ENCODE measurements around the gene SKOR1. TPM values are rescaled to one million over a fixed set of nuclear protein-coding genes. Genes with fewer than 3 reads are reported as not detected.

Gene SKOR1
- total and polyA plus RNA-seq, 2 of the 4 experiments (the other 2 are of a cell fraction): 0.03 TPM; not detected in 1

DNA sequence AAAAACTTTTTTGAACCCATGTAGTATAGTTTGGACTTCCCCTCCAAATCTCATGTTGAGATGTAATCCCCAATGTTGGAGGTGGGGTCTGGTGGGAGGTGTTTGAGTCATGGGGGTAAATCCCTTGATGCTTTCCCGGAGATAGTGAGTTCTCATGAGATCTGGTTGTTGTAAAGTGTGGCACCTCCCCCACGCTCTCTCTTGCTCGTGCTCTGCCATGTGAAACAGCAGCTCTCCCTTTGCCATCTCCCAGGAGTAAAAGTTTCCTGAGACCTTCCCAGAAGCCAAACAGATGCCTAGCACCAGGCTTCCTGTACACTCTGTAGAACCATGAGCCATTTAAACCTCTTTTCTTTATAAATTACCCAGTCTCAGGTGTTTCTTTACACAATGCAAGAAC, 30.5 kb downstream of the SKOR1 start:
- no CpG with 5 or more reads among the region's 3 CpGs for WGBS, 2 experiments (ENCODE audit: extremely low coverage in 2 of 2, insufficient read length in 1 of 2)
- dilution Hi-C loops (cut with HindIII; ENCODE audit: low sequenced_read_pairs, unreplicated experiment) (no loop called here), intact Hi-C loops (cut with micrococcal nuclease) (no loop called here), in situ Hi-C loops (cut with MboI; ENCODE audit: low sequenced_read_pairs) (no loop called here)
- no peak overlapping the region for H2BK20ac ChIP-seq (ENCODE audit: low read depth, low read length)
- H3K23ac ChIP-seq (ENCODE audit: low read depth, low read length): no peak overlapping the region
- H2BK5ac ChIP-seq (ENCODE audit: low read depth, low read length, poor library complexity, severe bottlenecking): no peak overlapping the region
- H4K20me1 ChIP-seq (ENCODE audit: insufficient read depth, low read length): no peaks in the 10 kb centered on the region
- no TSS peak for BruUV-seq (replicated peaks)
- H3K4me2 ChIP-seq (ENCODE audit: low read depth, low read length): no peak overlapping the region
- no peaks in the 10 kb centered on the region for H3K79me1 ChIP-seq (ENCODE audit: low read depth in 1 of 2, low read length in 2 of 2)
- no peak overlapping the region for H2AK5ac ChIP-seq (ENCODE audit: low read depth, low read length)
- no peak overlapping the region for H4K91ac ChIP-seq (ENCODE audit: insufficient read depth, low read depth, low read length)
- no peak overlapping the region for H3K56ac ChIP-seq (ENCODE audit: extremely low read depth, insufficient read depth, low read length)
- TF ChIP-seq RCOR1 (IDR thresholded peaks at IDR 0.05; ENCODE audit: insufficient replicate concordance, low read length) (no peak), NFE2L2 (IDR thresholded peaks at IDR 0.05; ENCODE audit: low read depth, low read length) (no peak), CTCF (conservative IDR thresholded peaks at IDR 0.05; ENCODE audit: low read depth, low read length) (no peak), RAD21 (IDR thresholded peaks at IDR 0.05; ENCODE audit: low read length) (no peak), FOS (IDR thresholded peaks at IDR 0.05; ENCODE audit: low read depth, low read length) (no peak), MXI1 (IDR thresholded peaks at IDR 0.05; ENCODE audit: borderline replicate concordance, low read depth, low read length) (no peak), SMC3 (IDR thresholded peaks at IDR 0.05; ENCODE audit: low read depth, low read length) (no peak), POLR2A (IDR thresholded peaks at IDR 0.05; ENCODE audit: low read depth, low read length) (no peak), MAFK (IDR thresholded peaks at IDR 0.05; ENCODE audit: low read depth, low read length) (no peak), BHLHE40 (IDR thresholded peaks at IDR 0.05; ENCODE audit: low read depth, low read length) (no peak)
- H3K9ac ChIP-seq (ENCODE audit: low read depth, low read length): no peak overlapping the region
- H4K8ac ChIP-seq (ENCODE audit: low read depth in 2 of 2, low read length in 2 of 2): no peak overlapping the region
- no peak overlapping the region for H2BK15ac ChIP-seq (ENCODE audit: low read depth, low read length)
- H3K9me3 ChIP-seq (ENCODE audit: control insufficient read depth, insufficient read depth, low read length): no peaks in the 10 kb centered on the region
- H2AK9ac ChIP-seq (replicated peaks; ENCODE audit: low read depth, low read length, poor library complexity): no peak overlapping the region
- no peak overlapping the region for H3K18ac ChIP-seq (ENCODE audit: low read depth, low read length)
- no peaks in the 10 kb centered on the region for H3K9me1 ChIP-seq (ENCODE audit: insufficient read depth, low read length)
- H3K36me3 ChIP-seq (ENCODE audit: control insufficient read depth, insufficient read depth, low read length): no peaks in the 10 kb centered on the region
- H2BK120ac ChIP-seq (ENCODE audit: low read depth, low read length): no peak overlapping the region
- ATAC-seq (ENCODE audit: low read depth) (no peak), DNase-seq (no peak)
- H2AFZ ChIP-seq (replicated peaks; ENCODE audit: low read length, poor library complexity): no peak overlapping the region
- POLR2A ChIA-PET (ENCODE audit: unreplicated experiment): no interaction called here
- no peak overlapping the region for H3K27ac ChIP-seq (ENCODE audit: insufficient read depth, low read length)
- H3K4ac ChIP-seq (ENCODE audit: low read depth, low read length): no peak overlapping the region
- CTCF ChIA-PET: interaction anchor here (0.6 kb wide), 1 partner anchor 188 kb away, joined by 3 read pairs; no protein-coding TSS in a partner anchor
- H3K27me3 ChIP-seq (ENCODE audit: control insufficient read depth, insufficient read depth, low read length): peaks cover 2% of the 10 kb centered on the region
- H3K14ac ChIP-seq (replicated peaks; ENCODE audit: low read depth, low read length): no peak overlapping the region
- no peaks in the 10 kb centered on the region for H3K4me1 ChIP-seq (ENCODE audit: control insufficient read depth, insufficient read depth, low read length)
- no peak overlapping the region for H3K4me3 ChIP-seq (ENCODE audit: insufficient read depth, low read depth, low read length)
- H4K5ac ChIP-seq (ENCODE audit: low read depth, low read length): no peak overlapping the region
